Choroid plexus epithelial cell (primary cell): Measurements from ENCODE around the gene INPP4A.

Source experiments
- DNase-seq: peaks from one replicate; pipeline ENCODE4 v3.0.0-alpha.2; 2010; ENCODE audit warnings: low read depth
- H3K4me3 ChIP-seq: 2 replicates; pipeline ENCODE4 v1.5.1; 2011; ENCODE audit warnings: low read depth, mild to moderate bottlenecking, control low read depth, low read length, moderate library complexity
- TF ChIP-seq, protein P1 (sequence below): conservative IDR thresholded peaks from 2 replicates; pipeline ENCODE4 v1.5.1; 2011; ENCODE audit warnings: low read depth, mild to moderate bottlenecking, control low read depth, inconsistent platforms, low read length, moderate library complexity

Gene INPP4A

DNA sequence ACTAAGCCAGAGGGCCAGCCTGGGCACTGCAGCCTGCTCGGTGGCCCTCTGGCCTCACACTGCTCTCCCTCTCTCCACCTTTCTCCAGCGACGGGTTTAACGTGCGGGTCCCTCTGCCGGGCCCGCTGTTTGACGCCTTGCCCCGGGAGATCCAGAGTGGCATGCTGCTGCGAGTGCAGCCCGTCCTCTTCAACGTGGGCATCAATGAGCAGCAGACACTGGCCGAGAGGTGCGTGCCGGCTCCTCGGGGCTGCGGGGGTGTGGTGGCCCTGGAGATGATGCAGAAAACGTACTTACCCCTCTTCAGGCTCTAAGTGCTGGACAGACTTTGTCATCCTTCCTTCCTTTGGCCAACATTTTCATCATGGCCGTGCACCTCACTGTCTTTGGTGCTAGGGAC, 121.3 kb downstream of the INPP4A start:
- no peak overlapping the region for H3K4me3 ChIP-seq
- DNase-seq, result no peak
- TF ChIP-seq, protein P1, sequence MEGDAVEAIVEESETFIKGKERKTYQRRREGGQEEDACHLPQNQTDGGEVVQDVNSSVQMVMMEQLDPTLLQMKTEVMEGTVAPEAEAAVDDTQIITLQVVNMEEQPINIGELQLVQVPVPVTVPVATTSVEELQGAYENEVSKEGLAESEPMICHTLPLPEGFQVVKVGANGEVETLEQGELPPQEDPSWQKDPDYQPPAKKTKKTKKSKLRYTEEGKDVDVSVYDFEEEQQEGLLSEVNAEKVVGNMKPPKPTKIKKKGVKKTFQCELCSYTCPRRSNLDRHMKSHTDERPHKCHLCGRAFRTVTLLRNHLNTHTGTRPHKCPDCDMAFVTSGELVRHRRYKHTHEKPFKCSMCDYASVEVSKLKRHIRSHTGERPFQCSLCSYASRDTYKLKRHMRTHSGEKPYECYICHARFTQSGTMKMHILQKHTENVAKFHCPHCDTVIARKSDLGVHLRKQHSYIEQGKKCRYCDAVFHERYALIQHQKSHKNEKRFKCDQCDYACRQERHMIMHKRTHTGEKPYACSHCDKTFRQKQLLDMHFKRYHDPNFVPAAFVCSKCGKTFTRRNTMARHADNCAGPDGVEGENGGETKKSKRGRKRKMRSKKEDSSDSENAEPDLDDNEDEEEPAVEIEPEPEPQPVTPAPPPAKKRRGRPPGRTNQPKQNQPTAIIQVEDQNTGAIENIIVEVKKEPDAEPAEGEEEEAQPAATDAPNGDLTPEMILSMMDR, result no peak

DNA sequence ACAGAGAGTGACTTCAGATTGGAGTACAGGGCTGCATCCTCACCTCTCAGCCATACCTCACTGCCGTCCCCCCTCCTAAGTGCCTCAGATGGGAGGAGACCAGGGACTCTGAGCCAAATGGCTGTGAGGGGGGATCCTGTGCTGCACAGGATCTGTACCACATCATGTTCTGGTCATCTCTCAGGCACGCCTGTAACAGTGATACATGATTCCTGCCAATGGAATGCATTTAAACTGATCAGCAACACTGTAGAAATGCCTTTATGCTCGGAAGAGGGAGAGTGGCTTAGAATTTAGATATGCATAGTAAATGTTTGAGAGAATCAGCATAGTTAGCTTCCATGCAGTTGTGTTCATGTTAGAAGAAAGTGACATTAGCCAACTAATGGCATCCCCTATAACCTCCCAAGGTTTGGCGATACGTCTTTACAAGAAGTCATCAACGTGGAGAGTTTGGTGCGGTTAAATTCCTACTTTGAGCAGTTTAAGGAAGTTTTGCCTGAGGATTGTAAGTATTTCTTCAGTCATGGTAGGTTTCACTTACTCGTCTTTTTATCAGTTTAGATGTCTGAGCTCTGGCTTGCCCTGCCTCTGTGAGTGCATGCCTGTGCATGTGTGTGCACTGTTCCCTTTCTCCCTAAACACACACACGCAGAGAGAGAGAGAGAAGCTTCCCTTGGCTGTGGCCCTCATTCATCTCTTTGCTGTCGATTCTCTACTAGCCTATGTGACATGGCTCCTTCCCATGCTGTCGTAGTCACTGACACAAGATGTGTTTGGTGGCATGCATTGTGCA, 123.7 kb downstream of the INPP4A start:
- TF ChIP-seq, protein P1, result no peak
- peak; percentile 16 for DNase-seq
- H3K4me3 ChIP-seq, result no peak overlapping the region

DNA sequence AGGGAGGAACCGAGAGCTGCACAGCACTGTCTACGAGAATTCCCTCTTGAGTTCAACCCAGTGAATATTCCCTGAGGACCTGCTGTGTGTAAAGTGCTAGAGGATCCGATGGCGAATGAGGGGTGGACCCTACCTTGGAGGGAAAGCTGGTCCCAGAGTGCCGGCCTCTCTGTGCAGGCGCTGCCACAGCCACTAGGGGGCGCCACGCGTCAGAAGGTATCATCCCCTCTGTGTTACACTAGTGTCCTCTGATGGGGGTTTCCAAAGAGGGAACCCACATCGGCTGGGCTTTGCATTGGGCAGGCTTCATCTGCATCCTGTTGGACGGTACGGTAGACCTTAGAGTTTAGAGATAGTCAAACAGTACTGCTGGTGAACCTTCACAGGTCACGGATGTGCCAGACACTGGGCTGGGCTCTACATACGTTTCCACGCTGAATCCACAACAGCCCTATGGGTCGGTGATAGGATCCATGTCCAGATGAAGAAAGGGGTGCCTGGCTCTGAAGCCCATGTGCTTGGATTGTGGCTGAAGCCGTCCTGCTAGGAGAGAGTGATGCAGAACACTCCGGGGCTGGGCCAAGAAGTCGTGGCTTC, 124.6 kb downstream of the INPP4A start:
- no peak overlapping the region for H3K4me3 ChIP-seq
- DNase-seq, result peak; percentile 22
- TF ChIP-seq, protein P1, result peak; percentile 85

DNA sequence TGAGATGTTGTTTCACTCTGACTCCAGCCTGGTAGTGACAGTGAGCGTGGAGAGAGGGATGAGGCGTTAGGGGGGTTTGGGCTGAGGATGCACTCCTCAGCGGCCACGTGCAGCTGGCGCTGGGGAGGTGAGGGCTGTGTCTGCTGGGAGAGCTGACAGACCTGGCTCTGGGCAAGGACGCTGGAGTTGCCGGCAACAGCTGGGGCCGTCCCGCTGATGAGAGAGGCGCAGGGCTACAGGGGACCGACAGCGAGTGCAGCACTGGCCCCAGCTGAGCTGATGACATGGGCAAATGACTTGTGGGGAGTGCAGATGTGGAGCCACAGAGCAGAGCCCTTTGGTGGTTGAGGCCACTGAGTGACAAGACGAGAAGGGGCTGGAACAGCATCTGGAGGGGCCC, 125.3 kb downstream of the INPP4A start:
- TF ChIP-seq, protein P1, result no peak
- H3K4me3 ChIP-seq, result no peak overlapping the region
- DNase-seq, result no peak

DNA sequence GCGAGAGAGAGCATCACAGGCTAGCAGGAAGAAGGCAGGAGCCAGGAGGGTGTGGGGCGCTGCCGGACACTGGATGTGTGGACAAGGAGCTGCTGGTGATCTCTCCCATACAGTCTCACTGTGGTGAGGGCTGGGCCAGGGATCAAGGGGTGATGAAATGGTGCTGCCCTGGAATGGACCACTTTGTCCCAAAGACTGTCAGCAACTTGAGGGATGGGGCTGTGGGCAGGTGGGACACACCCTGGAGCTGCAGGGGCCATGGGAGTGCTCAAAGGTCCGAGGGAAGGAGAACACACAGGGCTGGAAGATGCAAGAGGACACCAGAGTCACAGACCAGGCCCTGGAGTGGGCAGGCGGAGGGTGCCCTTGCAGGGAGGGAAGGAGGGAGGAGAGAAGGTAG, 125.7 kb downstream of the INPP4A start:
- H3K4me3 ChIP-seq, result no peak overlapping the region
- no peak for DNase-seq
- TF ChIP-seq, protein P1, result no peak

DNA sequence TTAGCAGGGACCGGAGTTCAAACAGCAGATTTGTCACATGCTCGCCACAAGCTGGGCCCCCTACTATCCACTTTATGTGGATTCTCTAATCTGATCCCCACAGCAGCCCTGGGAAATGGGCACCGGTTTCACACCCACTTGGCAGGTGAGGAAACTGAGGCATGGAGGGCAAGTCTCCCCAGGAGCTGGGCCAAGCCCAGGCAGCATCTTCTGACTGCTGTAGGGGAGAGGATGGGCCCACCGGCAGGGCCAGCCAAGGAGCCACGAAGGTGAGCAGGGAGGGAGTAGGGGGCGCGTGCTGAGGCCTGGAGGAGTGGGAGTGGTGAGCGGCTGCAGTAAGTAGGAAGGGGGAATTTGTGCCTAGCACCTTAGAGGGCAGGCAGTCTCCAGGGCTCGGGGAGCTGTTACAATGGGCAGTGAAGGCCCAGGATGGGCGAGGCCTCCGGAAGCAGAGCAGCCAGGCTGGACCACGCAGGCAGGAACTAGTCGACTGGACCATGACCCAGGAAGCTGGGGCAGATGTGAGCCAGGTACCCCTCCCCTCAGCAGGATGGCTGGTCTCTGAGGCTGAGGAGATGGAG, 126.6 kb downstream of the INPP4A start:
- no peak overlapping the region for H3K4me3 ChIP-seq
- DNase-seq, result no peak
- TF ChIP-seq, protein P1, result no peak
